Right lobe of liver (tissue), 6 donors: ENCODE data around the gene PARM1. TPM values are rescaled to one million over a fixed set of nuclear protein-coding genes. Genes with fewer than 3 reads are reported as not detected.

ENCODE experiments used
- ATAC-seq, 4 donors: fragments of 200-7000 bp; cut with Tn5 transposase; one replicate each; pipeline ENCODE4 v1.9.1; 2020; ENCODE audit warnings: mild to moderate bottlenecking in 4 of 4, moderate library complexity in 4 of 4
- DNase-seq, 3 donors: peaks; one replicate each; pipeline ENCODE4 v3.0.0-alpha.2; 2020
- H3K27ac ChIP-seq, 3 donors: fragments of 200-600 bp; one replicate each; pipeline ENCODE4 v1.8.0; 2022
- H3K27me3 ChIP-seq, 2 donors: fragments of 200-600 bp; one replicate each; pipeline ENCODE4 v1.8.0; 2022
- H3K36me3 ChIP-seq, 4 donors: fragments of 200-600 bp; sonication (generic) in 1 of 4; one replicate each; pipeline versions ENCODE4 v1.5.1 to v1.8.0; 2017 to 2022; ENCODE audit warnings: control low read depth in 1 of 4
- H3K4me1 ChIP-seq, 4 donors: fragments of 200-600 bp; sonication (generic) in 1 of 4; one replicate each; pipeline versions ENCODE4 v1.5.1 to v1.8.0; 2017 to 2022; ENCODE audit warnings: control low read depth in 1 of 4
- H3K4me3 ChIP-seq, 3 donors: fragments of 200-600 bp; one replicate each; pipeline ENCODE4 v1.8.0; 2022
- H3K9me3 ChIP-seq, 4 donors: fragments of 200-600 bp; sonication (generic) in 1 of 4; one replicate each; pipeline versions ENCODE4 v1.5.1 to v1.8.0; 2017 to 2022; ENCODE audit warnings: control low read depth in 1 of 4
- POLR2A ChIP-seq: fragments of 450-650 bp; IDR thresholded peaks from one replicate; pipeline ENCODE4 v1.6.1; 2017; ENCODE audit warnings: antibody characterized with exemption, mild to moderate bottlenecking
- WGBS: methylation state at CpG from one replicate; pipeline ENCODE4 v1.1.6; 2018; ENCODE audit warnings: low coverage, low lambda C conversion rate; ENCODE audit not compliant: insufficient coverage; ENCODE audit errors: missing lambda C conversion rate; 5-methylcytosine and 5-hydroxymethylcytosine counted together
- intact Hi-C, 2 donors: fragments of 100-400 bp; cut with DNase I; formaldehyde crosslinking; loops; one replicate each; pipeline versions ENCODE4 v1.11.2 to v1.14.1; 2022
- total RNA-seq, 6 experiments: library from RNA; depleted of rRNA in 2 of 6; stranded (reverse); fragments of >200 nt in 2 of 6; fragmentation: NEBNext Ultra II Directional in 3 of 6; extraction: Animal tissue kit (Norgen Biotek cat#: 25700) in 3 of 6; gene quantifications; one replicate each; pipeline versions ENCODE4 v1.1.0 to v1.2.4, GENCODE V29; 2016 to 2023
- TF ChIP-seq, protein P1 (sequence below), 4 donors: fragments of 200-600 bp in 3 of 4; fragments of 450-650 bp in 1 of 4; IDR thresholded peaks; one replicate each; pipeline versions ENCODE4 v1.5.1 to v1.8.0; 2016 to 2022; ENCODE audit warnings: antibody characterized with exemption in 4 of 4, mild to moderate bottlenecking in 2 of 4
- donor health status: DM: no; HTN: yes; CAD: no.
- donor health status: DM: no; HTN: no; CAD: no.
- donor health status: DM: no; HTN: no; CAD: no.
- donor health status: DM: no; HTN: yes; CAD: no.
- donor health status: DM: no; HTN: yes; CAD: no.

Gene PARM1
- total RNA-seq, 6 experiments from 2014 or later: 0.18 to 1.2 (median 0.31) TPM

DNA sequence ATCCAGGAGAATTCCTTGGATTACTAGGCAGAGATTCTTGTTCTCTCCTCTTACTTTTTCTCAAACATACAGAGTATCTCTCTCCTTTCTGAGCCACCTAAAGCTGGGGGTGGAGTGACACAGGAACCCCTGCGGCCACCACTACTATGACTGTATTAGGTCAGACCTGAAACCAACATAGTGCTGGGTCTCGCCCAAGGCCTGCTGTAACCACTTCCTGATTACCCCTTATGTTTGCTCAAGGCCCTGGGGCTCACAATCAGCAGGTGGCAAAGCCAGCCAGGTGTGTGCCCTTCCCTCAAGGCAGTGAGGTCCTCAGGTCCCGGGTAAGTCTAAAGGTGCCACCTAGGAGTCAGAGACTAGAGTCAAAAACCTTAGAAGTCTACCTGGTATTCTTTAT lies 166.4 kb downstream of the PARM1 start:
- no peaks in the 10 kb centered on the region for H3K27me3 ChIP-seq
- intact Hi-C loops: no loop called here
- no peak for DNase-seq
- no peak overlapping the region for H3K27ac ChIP-seq
- no peak overlapping the region for H3K4me3 ChIP-seq
- WGBS: 71% methylated on average over 2 of the region's 3 CpGs
- no peaks in the 10 kb centered on the region for H3K9me3 ChIP-seq
- TF ChIP-seq, protein P1, sequence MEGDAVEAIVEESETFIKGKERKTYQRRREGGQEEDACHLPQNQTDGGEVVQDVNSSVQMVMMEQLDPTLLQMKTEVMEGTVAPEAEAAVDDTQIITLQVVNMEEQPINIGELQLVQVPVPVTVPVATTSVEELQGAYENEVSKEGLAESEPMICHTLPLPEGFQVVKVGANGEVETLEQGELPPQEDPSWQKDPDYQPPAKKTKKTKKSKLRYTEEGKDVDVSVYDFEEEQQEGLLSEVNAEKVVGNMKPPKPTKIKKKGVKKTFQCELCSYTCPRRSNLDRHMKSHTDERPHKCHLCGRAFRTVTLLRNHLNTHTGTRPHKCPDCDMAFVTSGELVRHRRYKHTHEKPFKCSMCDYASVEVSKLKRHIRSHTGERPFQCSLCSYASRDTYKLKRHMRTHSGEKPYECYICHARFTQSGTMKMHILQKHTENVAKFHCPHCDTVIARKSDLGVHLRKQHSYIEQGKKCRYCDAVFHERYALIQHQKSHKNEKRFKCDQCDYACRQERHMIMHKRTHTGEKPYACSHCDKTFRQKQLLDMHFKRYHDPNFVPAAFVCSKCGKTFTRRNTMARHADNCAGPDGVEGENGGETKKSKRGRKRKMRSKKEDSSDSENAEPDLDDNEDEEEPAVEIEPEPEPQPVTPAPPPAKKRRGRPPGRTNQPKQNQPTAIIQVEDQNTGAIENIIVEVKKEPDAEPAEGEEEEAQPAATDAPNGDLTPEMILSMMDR (IDR thresholded peaks at IDR 0.05): no peak
- TF ChIP-seq POLR2A: no peak
- H3K36me3 ChIP-seq: no peaks in the 10 kb centered on the region
- H3K4me1 ChIP-seq: no peaks in the 10 kb centered on the region
- ATAC-seq: no peak

Other genes starting within 250 kb of the PARM1 start
- gene BTC, start 138.6 kb upstream of the PARM1 start, total RNA-seq: under 1 TPM; 0.26 to 0.95 (median 0.49) TPM